BLaER1 (cell line): ENCODE results near the gene RUBCNL.
A peak's percentile ranks its signal among the peaks of the same experiment; 100 is the strongest.
"Not testable (repeated sequence)": the region's sequence is repeated elsewhere in the genome, so short reads cannot be mapped to it uniquely, and the experiment has no call there.

Source experiments
- H3K27ac ChIP-seq: shearing (Covaris generic); formaldehyde crosslinking; 2 replicates; pipeline ENCODE4 v1.8.1; 2022
- H3K27me3 ChIP-seq: shearing (Covaris generic); formaldehyde crosslinking; 2 replicates; pipeline ENCODE4 v1.8.1; 2022
- H3K36me3 ChIP-seq: shearing (Covaris generic); formaldehyde crosslinking; 2 replicates; pipeline ENCODE4 v1.8.1; 2022
- H3K4me1 ChIP-seq: shearing (Covaris generic); formaldehyde crosslinking; 2 replicates; pipeline ENCODE4 v1.8.1; 2022
- H3K4me2 ChIP-seq: shearing (Covaris generic); formaldehyde crosslinking; 2 replicates; pipeline ENCODE4 v1.8.1; 2022
- H3K4me3 ChIP-seq: shearing (Covaris generic); formaldehyde crosslinking; 2 replicates; pipeline ENCODE4 v1.8.1; 2022
- H3K9ac ChIP-seq: shearing (Covaris generic); formaldehyde crosslinking; 2 replicates; pipeline ENCODE4 v1.8.1; 2022
- H3K9me3 ChIP-seq: shearing (Covaris generic); formaldehyde crosslinking; 2 replicates; pipeline ENCODE4 v1.8.1; 2022
- H4K20me1 ChIP-seq: shearing (Covaris generic); formaldehyde crosslinking; 2 replicates; pipeline ENCODE4 v1.8.1; 2022
- Cebpa-rat ChIP-seq: shearing (Covaris generic); IDR thresholded peaks from 2 replicates; pipeline ENCODE4 v1.8.1; 2022

Gene RUBCNL

GRCh38 chr13:46377554-46377953 lies 9.5 kb downstream of the RUBCNL start:
- Histone ChIP-seq H3K4me1 (peaks cover 24% of the 10 kb centered on the region), H3K27me3 (no peaks in the 10 kb centered on the region), H3K4me2 (peak overlapping the region; percentile 12; the same call in 1 of the 2 replicates), H3K4me3 (no peak overlapping the region), H3K9me3 (0 out of 2 replicates have a peak, but pooled peaks cover 8% of the 10 kb centered on the region), H3K27ac (no peak overlapping the region), H3K36me3 (no peaks in the 10 kb centered on the region), H4K20me1 (no peaks in the 10 kb centered on the region), H3K9ac (no peak overlapping the region)
- no peak for TF ChIP-seq Cebpa-rat

DNA sequence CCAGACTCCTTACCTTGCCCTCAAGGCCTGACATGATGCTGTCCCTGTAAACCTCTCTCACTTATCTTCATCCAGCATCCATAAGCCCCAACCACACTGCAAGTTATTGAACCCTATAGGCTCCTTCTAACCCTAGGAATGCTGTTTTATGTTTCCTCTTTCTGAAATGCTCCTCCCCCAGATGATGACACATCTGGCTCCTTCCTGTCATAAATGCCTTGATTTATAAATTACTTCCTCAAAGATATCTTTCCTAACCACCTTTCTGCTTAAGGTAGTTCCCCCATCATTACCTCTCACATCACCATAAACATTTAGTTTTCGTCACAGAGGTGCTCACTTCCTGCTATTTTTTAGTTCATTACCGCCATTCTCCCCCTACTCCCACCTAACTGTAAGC lies 12.3 kb downstream of the RUBCNL start:
- H3K9ac ChIP-seq = no peak overlapping the region
- no peak overlapping the region for H3K4me2 ChIP-seq
- H3K4me3 ChIP-seq = no peak overlapping the region
- H3K36me3 ChIP-seq = no peaks in the 10 kb centered on the region
- peaks cover 34% of the 10 kb centered on the region for H3K4me1 ChIP-seq
- H3K27ac ChIP-seq = no peak overlapping the region
- TF ChIP-seq Cebpa-rat = no peak
- no peaks in the 10 kb centered on the region; the same call in 1 of the 2 replicates for H3K27me3 ChIP-seq
- no peaks in the 10 kb centered on the region for H4K20me1 ChIP-seq
- H3K9me3 ChIP-seq = 0 out of 2 replicates have a peak, but pooled peaks cover 8% of the 10 kb centered on the region

- no peaks in the 10 kb centered on the region for H4K20me1 ChIP-seq
- no peak overlapping the region for H3K4me3 ChIP-seq
- no peak overlapping the region for H3K27ac ChIP-seq
- peaks cover 41% of the 10 kb centered on the region for H3K4me1 ChIP-seq
- no peak for TF ChIP-seq Cebpa-rat
- no peak overlapping the region for H3K4me2 ChIP-seq
- no peak overlapping the region for H3K9ac ChIP-seq
- H3K36me3 ChIP-seq = no peaks in the 10 kb centered on the region
- H3K27me3 ChIP-seq = no peaks in the 10 kb centered on the region; the same call in 1 of the 2 replicates
- 0 out of 2 replicates have a peak, but pooled peaks cover 8% of the 10 kb centered on the region for H3K9me3 ChIP-seq
Observed at GRCh38 chr13:46373623-46374022, 13.4 kb downstream of the RUBCNL start.

- Histone ChIP-seq H3K4me2 (peak overlapping the region; percentile 52), H3K27ac (0 out of 2 replicates have a peak overlapping the region, but pooled peaks have one; percentile 24), H3K4me1 (peaks cover 41% of the 10 kb centered on the region)
- not testable (repeated sequence) for H4K20me1 ChIP-seq, H3K9ac ChIP-seq, H3K9me3 ChIP-seq, H3K27me3 ChIP-seq, H3K4me3 ChIP-seq, H3K36me3 ChIP-seq
Observed at GRCh38 chr13:46372938-46373337, 14.1 kb downstream of the RUBCNL start.

GRCh38 chr13:46372071-46372470 lies 15.0 kb downstream of the RUBCNL start:
- Histone ChIP-seq H3K9ac (no peak overlapping the region), H3K4me1 (peaks cover 36% of the 10 kb centered on the region), H3K4me3 (no peak overlapping the region), H3K27me3 (no peaks in the 10 kb centered on the region; the same call in 1 of the 2 replicates), H3K27ac (no peak overlapping the region), H3K9me3 (0 out of 2 replicates have a peak, but pooled peaks cover 8% of the 10 kb centered on the region), H4K20me1 (no peaks in the 10 kb centered on the region), H3K4me2 (peak overlapping the region; percentile 5; the same call in 1 of the 2 replicates), H3K36me3 (no peaks in the 10 kb centered on the region)
- no peak for TF ChIP-seq Cebpa-rat

DNA sequence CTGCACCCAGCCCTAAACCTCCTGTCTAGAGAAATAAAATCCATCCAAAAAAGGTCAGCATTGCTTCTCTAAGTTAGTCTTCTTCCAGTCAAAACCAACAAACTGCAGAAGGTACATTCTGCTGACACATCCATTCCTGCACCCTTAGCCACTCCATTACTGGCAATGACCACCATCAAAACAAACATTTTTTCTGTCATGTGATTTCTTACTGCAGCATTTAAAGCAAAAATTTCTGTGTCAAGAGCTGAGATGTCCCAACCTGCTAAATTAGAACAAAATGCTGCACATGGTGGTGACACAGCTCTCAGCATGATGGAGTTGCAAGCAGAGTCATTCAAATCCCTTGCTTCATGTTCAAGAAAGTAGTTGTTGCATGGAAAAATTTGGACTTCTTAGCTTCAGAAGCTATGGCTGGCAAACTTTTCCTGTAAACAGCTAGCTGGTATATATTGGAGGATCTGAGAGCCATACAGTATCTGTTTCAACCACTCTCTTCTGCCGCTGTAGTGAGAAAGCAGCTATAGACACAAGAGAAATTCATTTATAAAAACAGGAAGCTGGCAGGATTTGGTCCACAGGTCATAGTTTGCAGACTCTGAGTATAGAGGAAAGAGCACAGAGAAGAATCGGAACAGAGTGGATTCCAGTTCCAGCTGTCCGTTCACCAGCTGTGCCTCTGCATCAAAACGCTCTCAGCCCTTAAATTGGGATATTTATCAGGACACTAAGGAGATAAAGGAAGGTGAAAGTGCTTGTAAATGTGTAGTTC lies 17.4 kb downstream of the RUBCNL start:
- Histone ChIP-seq H3K4me3 (no peak overlapping the region), H4K20me1 (no peaks in the 10 kb centered on the region), H3K9me3 (0 out of 2 replicates have a peak, but pooled peaks cover 8% of the 10 kb centered on the region), H3K27me3 (no peaks in the 10 kb centered on the region; the same call in 1 of the 2 replicates), H3K9ac (no peak overlapping the region), H3K27ac (peak overlapping the region; percentile 45; the same call in 1 of the 2 replicates), H3K4me2 (peak overlapping the region; percentile 57), H3K4me1 (peaks cover 36% of the 10 kb centered on the region), H3K36me3 (no peaks in the 10 kb centered on the region)
- TF ChIP-seq Cebpa-rat = no peak

DNA sequence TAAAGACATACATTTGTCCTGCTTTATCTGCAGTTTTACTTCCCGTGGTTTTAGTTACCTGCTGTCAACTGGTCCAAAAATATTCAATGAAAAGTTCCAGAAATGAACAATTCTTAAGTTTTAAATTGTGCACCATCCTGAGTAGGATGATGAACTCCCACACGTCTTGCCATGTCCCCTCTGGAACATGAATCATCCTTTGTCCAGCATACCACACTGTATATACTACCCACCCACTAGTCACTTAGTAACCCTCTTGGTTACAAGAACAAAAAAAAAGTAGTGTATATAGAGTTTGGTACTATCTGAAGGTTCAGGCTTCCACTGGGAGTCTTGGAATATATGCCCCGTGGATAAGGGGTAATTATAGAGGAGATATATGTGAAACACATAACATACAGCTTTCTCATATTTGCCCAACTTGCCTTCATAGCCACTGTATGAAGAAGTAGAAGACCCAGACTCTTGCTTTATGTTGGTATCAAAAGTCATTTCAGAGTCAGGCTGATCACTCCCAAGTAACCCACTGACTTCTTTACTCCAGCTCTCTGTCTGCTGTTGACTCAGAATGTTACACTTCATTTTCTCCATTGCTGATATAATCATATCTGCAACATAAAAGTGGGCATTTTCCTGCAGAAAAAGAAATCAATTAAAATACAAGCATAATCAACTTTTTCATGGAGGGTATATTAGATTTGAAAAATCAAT lies 19.3 kb downstream of the RUBCNL start:
- Histone ChIP-seq H3K36me3 (no peaks in the 10 kb centered on the region), H3K4me1 (peaks cover 29% of the 10 kb centered on the region), H3K9ac (no peak overlapping the region), H3K27ac (no peak overlapping the region), H3K4me2 (no peak overlapping the region), H3K9me3 (no peaks in the 10 kb centered on the region), H4K20me1 (no peaks in the 10 kb centered on the region), H3K27me3 (no peaks in the 10 kb centered on the region; the same call in 1 of the 2 replicates), H3K4me3 (no peak overlapping the region)
- TF ChIP-seq Cebpa-rat = no peak

DNA sequence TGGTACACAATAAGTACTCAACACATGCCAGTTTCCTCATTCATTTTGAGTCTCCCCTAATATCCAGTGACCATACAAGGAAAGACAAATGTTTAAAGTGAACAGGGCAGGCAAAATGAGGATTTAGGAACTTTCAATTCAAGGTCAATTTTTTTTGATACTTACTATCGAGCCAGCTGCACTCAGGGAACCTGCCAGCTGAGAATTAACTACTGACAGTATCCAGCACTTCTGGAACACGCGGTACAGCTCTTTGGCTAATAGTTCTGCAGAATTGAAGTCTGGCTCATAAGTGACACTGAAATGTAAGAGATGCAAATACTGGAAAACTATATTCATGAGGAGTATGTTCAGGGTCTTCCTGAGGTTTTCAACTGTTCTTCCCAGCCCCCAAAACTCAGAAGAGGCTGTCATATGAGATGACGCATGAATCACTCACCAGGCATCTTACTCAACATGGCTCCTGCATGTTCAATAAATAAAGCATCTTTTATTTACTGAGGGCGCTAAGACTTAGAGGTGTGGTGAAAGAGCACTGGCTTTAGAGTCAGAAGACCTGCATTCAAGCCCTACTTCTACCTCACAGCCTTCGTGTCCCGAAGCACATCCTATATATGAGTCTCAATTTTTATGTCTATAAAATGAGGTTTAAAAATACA lies 25.6 kb downstream of the RUBCNL start:
- H3K4me2 ChIP-seq = no peak overlapping the region
- no peaks in the 10 kb centered on the region for H4K20me1 ChIP-seq
- TF ChIP-seq Cebpa-rat = no peak
- H3K27me3 ChIP-seq = no peaks in the 10 kb centered on the region
- no peaks in the 10 kb centered on the region for H3K9me3 ChIP-seq
- H3K9ac ChIP-seq = no peak overlapping the region
- H3K36me3 ChIP-seq = no peaks in the 10 kb centered on the region
- H3K4me1 ChIP-seq = no peaks in the 10 kb centered on the region
- no peak overlapping the region for H3K4me3 ChIP-seq
- H3K27ac ChIP-seq = no peak overlapping the region

GRCh38 chr13:46360604-46361003 lies 26.4 kb downstream of the RUBCNL start:
- no peak overlapping the region for H3K4me3 ChIP-seq
- H3K4me1 ChIP-seq = no peaks in the 10 kb centered on the region
- no peak for TF ChIP-seq Cebpa-rat
- H4K20me1 ChIP-seq = no peaks in the 10 kb centered on the region
- no peak overlapping the region for H3K27ac ChIP-seq
- no peaks in the 10 kb centered on the region for H3K27me3 ChIP-seq
- H3K4me2 ChIP-seq = no peak overlapping the region
- no peak overlapping the region for H3K9ac ChIP-seq
- H3K36me3 ChIP-seq = no peaks in the 10 kb centered on the region
- no peaks in the 10 kb centered on the region for H3K9me3 ChIP-seq
